Coronary artery (tissue), 2 donors: ENCODE data around the gene MOXD1.

Experiments used
- DNase-seq: peaks from one replicate; pipeline ENCODE4 v3.0.0-alpha.2; 2017; ENCODE audit warnings: low spot score
- H3K27ac ChIP-seq, 2 donors: fragments of 200-600 bp; sonication (generic); one replicate each; pipeline ENCODE4 v1.5.1; 2016 to 2019
- H3K4me3 ChIP-seq: fragments of 200-600 bp; sonication (generic); 2 replicates; pipeline ENCODE4 v1.5.1; 2016; ENCODE audit warnings: mild to moderate bottlenecking, moderate library complexity
- TF ChIP-seq, protein P1 (sequence below): fragments of 200-600 bp; sonication (generic); IDR thresholded peaks from one replicate; pipeline ENCODE4 v1.5.1; 2019; ENCODE audit warnings: antibody characterized with exemption

Gene MOXD1

GRCh38 chr6:132365281-132365907 is 35.9 kb downstream of the MOXD1 start:
- no peak for DNase-seq
- TF ChIP-seq, protein P1, sequence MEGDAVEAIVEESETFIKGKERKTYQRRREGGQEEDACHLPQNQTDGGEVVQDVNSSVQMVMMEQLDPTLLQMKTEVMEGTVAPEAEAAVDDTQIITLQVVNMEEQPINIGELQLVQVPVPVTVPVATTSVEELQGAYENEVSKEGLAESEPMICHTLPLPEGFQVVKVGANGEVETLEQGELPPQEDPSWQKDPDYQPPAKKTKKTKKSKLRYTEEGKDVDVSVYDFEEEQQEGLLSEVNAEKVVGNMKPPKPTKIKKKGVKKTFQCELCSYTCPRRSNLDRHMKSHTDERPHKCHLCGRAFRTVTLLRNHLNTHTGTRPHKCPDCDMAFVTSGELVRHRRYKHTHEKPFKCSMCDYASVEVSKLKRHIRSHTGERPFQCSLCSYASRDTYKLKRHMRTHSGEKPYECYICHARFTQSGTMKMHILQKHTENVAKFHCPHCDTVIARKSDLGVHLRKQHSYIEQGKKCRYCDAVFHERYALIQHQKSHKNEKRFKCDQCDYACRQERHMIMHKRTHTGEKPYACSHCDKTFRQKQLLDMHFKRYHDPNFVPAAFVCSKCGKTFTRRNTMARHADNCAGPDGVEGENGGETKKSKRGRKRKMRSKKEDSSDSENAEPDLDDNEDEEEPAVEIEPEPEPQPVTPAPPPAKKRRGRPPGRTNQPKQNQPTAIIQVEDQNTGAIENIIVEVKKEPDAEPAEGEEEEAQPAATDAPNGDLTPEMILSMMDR = no peak
- Histone ChIP-seq H3K27ac (no peak overlapping the region), H3K4me3 (no peak overlapping the region)

- Histone ChIP-seq H3K27ac (no peak overlapping the region), H3K4me3 (no peak overlapping the region)
- TF ChIP-seq, protein P1 = no peak
- DNase-seq = no peak
Observed at GRCh38 chr6:132364306-132365074, 36.8 kb downstream of the MOXD1 start.

GRCh38 chr6:132362442-132363185 is 38.7 kb downstream of the MOXD1 start:
- Histone ChIP-seq H3K27ac (no peak overlapping the region), H3K4me3 (no peak overlapping the region)
- TF ChIP-seq, protein P1 = no peak
- DNase-seq = no peak

DNA sequence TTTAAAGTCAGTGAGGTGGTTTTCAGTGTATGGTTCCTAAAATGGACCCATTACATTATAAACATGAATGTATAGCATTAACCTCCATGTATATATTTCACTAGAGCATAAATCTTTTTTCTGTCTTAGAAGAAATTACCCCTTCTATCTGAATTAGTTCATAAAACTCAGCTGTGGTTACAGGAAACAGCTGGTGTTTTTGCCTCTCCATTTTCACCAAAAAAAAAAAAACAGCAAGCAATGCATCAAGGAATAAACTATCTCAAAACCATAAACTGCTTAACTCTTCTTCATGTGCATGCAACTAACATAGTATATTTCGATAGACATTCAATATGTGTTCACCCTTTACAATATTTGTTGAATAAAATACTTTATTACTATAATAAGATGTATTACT is 40.2 kb downstream of the MOXD1 start:
- TF ChIP-seq, protein P1 = no peak
- Histone ChIP-seq H3K4me3 (no peak overlapping the region), H3K27ac (no peak overlapping the region)
- DNase-seq = no peak

GRCh38 chr6:132359886-132360285 is 41.4 kb downstream of the MOXD1 start:
- no peak overlapping the region for H3K4me3 ChIP-seq
- TF ChIP-seq, protein P1 = no peak
- H3K27ac ChIP-seq = no peak overlapping the region
- DNase-seq = no peak

DNA sequence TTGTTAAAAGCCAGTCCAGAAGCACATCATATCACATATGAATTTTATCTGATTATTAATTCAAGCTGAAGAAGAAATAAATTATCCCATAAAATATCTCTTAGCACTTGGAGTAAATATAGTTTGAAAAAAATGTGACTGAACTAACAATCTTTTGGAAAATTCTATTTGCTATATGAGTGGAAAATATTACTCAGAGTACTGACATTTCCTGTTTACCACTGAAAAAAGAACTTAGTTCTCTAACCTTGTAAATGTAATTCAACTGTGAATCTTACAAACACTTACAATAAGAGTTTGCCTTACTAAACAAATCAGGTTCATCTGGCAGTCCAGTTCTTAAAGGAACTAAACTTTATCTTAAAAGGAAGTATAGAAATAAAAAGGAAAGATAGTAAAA is 44.2 kb downstream of the MOXD1 start:
- H3K27ac ChIP-seq = no peak overlapping the region
- no peak overlapping the region for H3K4me3 ChIP-seq
- DNase-seq = no peak
- TF ChIP-seq, protein P1 = no peak
